Measurements from ENCODE around the gene INPP5E.

The INPP5E gene

GRCh38 chr9:136472640-136473353, 33.2 kb upstream of the INPP5E start:
- DNase-seq (ENCODE audit: low read depth in 2 of 2): no peak

DNA sequence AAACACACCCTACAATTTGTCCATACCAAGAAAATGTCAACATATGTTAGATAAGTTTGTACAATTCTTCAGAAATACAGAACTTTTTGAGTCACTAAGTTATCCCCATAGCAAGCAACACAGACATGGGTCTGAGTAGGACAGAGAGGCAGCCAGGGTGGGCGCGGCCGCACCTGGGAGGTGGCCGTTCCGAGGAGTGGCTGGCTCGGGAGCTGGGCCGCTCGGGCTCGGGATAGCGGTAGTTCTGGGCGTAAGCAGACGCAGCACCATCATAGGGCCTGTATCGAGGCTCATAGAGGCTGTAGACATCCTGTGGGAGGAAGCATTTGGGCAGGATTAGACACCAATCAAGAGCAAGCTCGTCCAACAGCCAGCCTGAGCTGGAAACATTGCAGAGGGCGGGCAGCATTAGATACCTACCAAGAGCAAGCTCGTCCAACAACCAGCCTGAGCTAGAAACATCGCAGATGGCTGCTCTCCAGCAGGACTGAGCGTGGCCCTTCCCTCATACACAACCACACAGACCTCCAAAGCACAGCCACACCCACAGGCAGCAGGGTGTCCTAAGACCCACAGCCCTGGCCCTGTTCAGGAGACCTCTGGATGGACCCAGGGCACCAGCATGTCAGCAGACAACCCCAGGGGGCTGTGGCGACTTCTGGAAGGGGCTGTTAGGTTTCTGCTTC, 32.3 kb upstream of the INPP5E start:
- no peak for DNase-seq (ENCODE audit: low read depth in 2 of 2)

GRCh38 chr9:136470792-136471469, 31.3 kb upstream of the INPP5E start:
- no peak for DNase-seq (ENCODE audit: low read depth in 2 of 2)

GRCh38 chr9:136470356-136470755, 30.7 kb upstream of the INPP5E start:
- DNase-seq (ENCODE audit: low read depth in 2 of 2): no peak

DNA sequence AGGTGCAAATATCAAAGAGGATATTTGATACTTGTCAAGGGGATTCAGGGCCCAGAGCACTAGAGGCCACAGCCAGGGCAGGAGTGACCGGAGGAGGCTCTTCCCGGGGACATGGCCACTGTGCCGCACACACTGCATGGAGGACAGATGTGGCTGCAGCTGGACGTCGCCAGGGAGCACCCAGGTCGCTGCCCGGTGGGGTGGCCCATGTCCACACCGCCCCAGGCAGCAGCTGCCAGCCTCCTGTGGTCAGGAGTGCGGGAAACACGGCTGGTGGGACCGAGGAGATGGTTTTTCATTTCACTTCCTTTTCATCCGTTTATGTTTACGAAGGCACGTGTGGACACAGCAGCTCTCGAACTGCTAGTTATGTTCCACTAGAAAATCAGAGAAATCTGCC, 28.1 kb upstream of the INPP5E start:
- DNase-seq (ENCODE audit: low read depth in 2 of 2): no peak

DNA sequence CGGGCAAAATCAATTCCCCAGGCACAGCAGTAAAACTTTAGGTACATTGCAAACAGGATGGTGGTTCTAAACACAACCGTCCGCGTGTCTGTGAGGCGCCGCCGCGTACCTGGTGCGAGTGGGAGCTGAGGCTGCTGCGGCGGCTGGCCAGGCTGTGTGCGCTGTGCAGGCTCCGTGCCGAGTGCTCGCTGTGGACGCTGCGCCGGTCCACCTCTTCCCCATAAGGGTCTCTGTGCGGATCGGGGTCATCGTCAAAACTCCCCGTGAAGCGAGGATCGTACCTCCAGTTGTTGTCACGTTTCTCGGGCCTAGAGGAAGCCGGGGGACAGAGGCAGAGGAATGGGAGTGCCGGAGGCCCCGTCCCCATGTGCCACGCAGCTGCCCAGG, 26.5 kb upstream of the INPP5E start:
- DNase-seq (ENCODE audit: low read depth in 2 of 2): no peak

DNA sequence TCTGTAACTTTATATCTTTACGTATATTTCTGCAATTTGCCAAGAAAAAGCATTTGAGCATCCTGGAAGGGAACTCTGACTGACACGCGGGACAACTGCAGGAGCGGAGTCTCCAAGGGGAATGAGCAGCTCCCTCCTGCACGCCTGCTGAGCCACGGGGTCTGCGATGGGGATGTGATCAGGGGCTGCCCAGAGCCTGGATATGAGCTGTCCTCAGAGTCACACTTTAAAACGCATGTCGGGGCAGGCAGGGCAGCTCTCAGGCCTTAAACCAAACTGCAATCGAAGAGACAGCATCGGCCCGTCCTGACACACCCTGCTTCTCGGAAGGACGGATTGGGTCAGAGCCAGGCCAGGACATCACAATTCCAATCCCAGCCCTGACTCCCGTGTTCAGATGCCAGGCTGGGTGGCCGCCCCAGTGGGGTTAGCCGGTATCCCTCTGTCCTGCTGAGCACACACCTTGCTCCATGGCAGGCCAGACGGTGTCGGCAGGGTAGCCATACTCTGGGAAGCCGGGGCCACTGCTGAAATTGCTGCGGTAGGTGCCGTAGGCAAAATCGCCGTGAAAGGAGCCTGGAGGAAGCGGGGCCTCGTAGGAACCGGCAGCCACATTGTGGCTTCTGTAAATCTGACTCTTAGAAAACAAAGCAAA, 26.0 kb upstream of the INPP5E start:
- no peak for DNase-seq (ENCODE audit: low read depth in 2 of 2)

GRCh38 chr9:136464241-136464640, 24.6 kb upstream of the INPP5E start:
- no peak for DNase-seq (ENCODE audit: low read depth in 2 of 2)

- no peak for DNase-seq (ENCODE audit: low read depth in 2 of 2)
These were observed 23.9 kb upstream of the INPP5E start for GRCh38 chr9:136463578-136463977.

- DNase-seq (ENCODE audit: low read depth in 2 of 2): no peak
These were observed 23.0 kb upstream of the INPP5E start for GRCh38 chr9:136462664-136463063.

- DNase-seq (ENCODE audit: low read depth in 2 of 2): no peak
These were observed 21.2 kb upstream of the INPP5E start for GRCh38 chr9:136460772-136461325.

GRCh38 chr9:136459425-136459824, 19.8 kb upstream of the INPP5E start:
- DNase-seq (ENCODE audit: low read depth in 2 of 2): no peak

DNA sequence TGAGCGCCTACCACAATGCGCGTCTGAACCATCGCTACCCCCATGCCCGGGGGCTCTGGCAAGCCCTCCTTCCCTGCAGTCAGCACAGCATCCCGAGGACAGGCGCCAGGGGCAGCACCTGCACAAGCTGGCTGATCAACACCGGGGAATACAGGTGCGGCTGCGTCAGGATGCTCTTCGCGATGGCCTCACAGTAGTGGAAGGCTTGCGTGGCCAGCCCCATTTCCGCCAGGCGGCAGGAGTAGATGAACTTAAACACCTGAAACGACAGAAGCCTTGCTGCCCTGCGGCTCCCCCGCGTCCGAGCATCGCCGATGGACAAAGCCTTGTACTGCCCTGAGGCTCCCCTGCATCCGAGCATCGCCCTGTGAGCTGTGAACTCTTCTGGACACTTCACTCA, 17.7 kb upstream of the INPP5E start:
- DNase-seq (ENCODE audit: low read depth in 2 of 2): no peak

- DNase-seq (ENCODE audit: low read depth in 2 of 2): no peak
These were observed 16.6 kb upstream of the INPP5E start for GRCh38 chr9:136456258-136456657.

- no peak for DNase-seq (ENCODE audit: low read depth in 2 of 2)
These were observed 15.7 kb upstream of the INPP5E start for GRCh38 chr9:136455043-136456002.

- DNase-seq (ENCODE audit: low read depth in 2 of 2): no peak
These were observed 14.6 kb upstream of the INPP5E start for GRCh38 chr9:136454026-136454796.

GRCh38 chr9:136453326-136453725, 13.7 kb upstream of the INPP5E start:
- DNase-seq (ENCODE audit: low read depth in 2 of 2): no peak

DNA sequence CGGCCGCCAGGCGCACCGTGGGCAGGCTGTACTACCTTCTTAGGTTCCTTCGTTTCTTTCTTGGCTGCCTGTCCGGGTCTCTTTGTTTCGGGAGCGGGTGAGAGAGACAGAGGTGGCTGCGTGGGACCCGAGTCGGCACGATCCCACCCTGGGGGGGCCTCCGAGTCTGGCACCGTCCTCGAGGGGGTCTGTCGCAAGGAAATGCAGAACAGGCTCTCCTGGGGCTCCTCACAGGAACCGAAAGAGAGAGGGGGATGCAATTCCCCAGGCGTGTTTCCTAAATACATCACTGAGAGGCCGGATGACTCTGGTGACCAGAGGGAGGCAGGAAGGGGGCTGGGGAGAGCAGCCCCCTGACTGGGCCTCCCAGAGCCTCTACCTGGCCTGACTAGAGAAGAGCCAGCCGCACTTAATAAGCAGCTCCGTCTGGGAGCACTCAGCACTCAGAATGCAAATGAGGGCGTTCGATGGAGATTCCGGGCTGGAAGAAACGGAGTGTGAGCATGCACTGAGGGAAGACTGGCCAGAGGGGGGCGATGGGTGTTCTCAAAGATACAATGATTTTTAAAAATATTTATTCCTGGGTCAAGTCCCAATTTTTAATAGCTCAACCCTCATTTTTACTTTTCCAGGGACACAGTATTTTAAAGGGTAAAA, 11.7 kb upstream of the INPP5E start:
- no peak for DNase-seq (ENCODE audit: low read depth in 2 of 2)

GRCh38 chr9:136448655-136449054, 9.0 kb upstream of the INPP5E start:
- DNase-seq (ENCODE audit: low read depth in 2 of 2): no peak
